ENCODE results near the gene DDX47. TPM values are rescaled to one million over a fixed set of nuclear protein-coding genes. Genes with fewer than 3 reads are reported as not detected.

Gene DDX47
- total and polyA plus RNA-seq, 10 of the 15 experiments (the other 5 are each of a cell fraction or from before 2014, with no cell fraction given) = 84.8 to 266 (median 120) TPM

- TF ChIP-seq ZNF687 (IDR thresholded peaks at IDR 0.05) = no peak
These were observed 38.4 kb upstream of the DDX47 start (continued) for GRCh38 chr12:12774791-12775190.

GRCh38 chr12:12776261-12776660 is 36.9 kb upstream of the DDX47 start:
- no peaks in the 10 kb centered on the region for H3K79me2 ChIP-seq (ENCODE audit: control insufficient read depth, insufficient read depth, low read length)
- H3K9me3 ChIP-seq (replicated peaks; ENCODE audit: control insufficient read depth, insufficient read depth, low read length) = no peaks in the 10 kb centered on the region
- no peak overlapping the region for H3K4me2 ChIP-seq (ENCODE audit: control insufficient read depth, insufficient read depth)
- ChIA-PET SMC1A (ENCODE audit: uncharacterized antibody, unreplicated experiment) (interaction anchor here (1.3 kb wide), 1 partner anchor 13 kb away, joined by 3 read pairs; no protein-coding TSS in a partner anchor), CTCF (interaction anchor here (1.0 kb wide), 1 partner anchor 11 kb away, joined by 3 read pairs; no protein-coding TSS in a partner anchor), RAD21 (ENCODE audit: unreplicated experiment) (no interaction called here), POLR2A (no interaction called here)
- FAIRE-seq (no peak), ATAC-seq (no peak), DNase-seq (ENCODE audit: low read depth, low spot score) (no peak)
- BruUV-seq (replicated peaks) = no TSS peak
- 58% methylated on average over 5 of the region's 5 CpGs for WGBS (ENCODE audit: insufficient coverage, insufficient replicate concordance, low lambda C conversion rate, missing lambda C conversion rate)
- no peak overlapping the region for H3K27ac ChIP-seq (ENCODE audit: control insufficient read depth, insufficient read depth)
- no peaks in the 10 kb centered on the region for H3K36me3 ChIP-seq (ENCODE audit: control insufficient read depth in 2 of 2, insufficient read depth in 2 of 2, low read length in 1 of 2)
- intact Hi-C loops (cut with micrococcal nuclease; ENCODE audit: unreplicated experiment) (no loop called here), in situ Hi-C loops (cut with MboI) (no loop called here)
- no peaks in the 10 kb centered on the region for H3K4me1 ChIP-seq (ENCODE audit: control insufficient read depth, insufficient read depth, low read length)
- no peak overlapping the region for H3K4me3 ChIP-seq
- no peak overlapping the region for H2AFZ ChIP-seq (ENCODE audit: control insufficient read depth, low read depth, low read length)
- H3K27me3 ChIP-seq (replicated peaks in 1 of 2; ENCODE audit: control insufficient read depth in 2 of 2, insufficient read depth in 2 of 2, low read length in 1 of 2) = no peaks in the 10 kb centered on the region
- H4K20me1 ChIP-seq (ENCODE audit: control insufficient read depth, insufficient read depth) = no peaks in the 10 kb centered on the region
- TF ChIP-seq EZH2 (IDR thresholded peaks at IDR 0.05; ENCODE audit: borderline replicate concordance, control insufficient read depth, low read depth, low read length) = no peak
- no peak for TF ChIP-seq SP1 (IDR thresholded peaks at IDR 0.05; ENCODE audit: low read depth, low read length)
- no peak for TF ChIP-seq KLF5 (IDR thresholded peaks at IDR 0.05; ENCODE audit: partially characterized antibody)
- TF ChIP-seq SMC3 (IDR thresholded peaks at IDR 0.05; ENCODE audit: borderline replicate concordance, low read length) = no peak
- TF ChIP-seq TARDBP (IDR thresholded peaks at IDR 0.05; ENCODE audit: borderline replicate concordance) = no peak
- TF ChIP-seq ELK1 (IDR thresholded peaks at IDR 0.05; ENCODE audit: low read depth, low read length) = no peak
- no peak for TF ChIP-seq ZNF622 (IDR thresholded peaks at IDR 0.05)
- TF ChIP-seq HDAC6 (IDR thresholded peaks at IDR 0.05; ENCODE audit: unreplicated experiment) = no peak
- H3K9ac ChIP-seq (ENCODE audit: control insufficient read depth, insufficient read depth, low read length) = no peak overlapping the region

Measured in GM12878 (cell line).